ENCODE data around the gene SATB2. TPM values are rescaled to one million over a fixed set of nuclear protein-coding genes. Genes with fewer than 3 reads are reported as not detected.
A peak's percentile ranks its signal among the peaks of the same experiment; 100 is the strongest.

The SATB2 gene
- total RNA-seq, 1 experiment from 2014 or later = 22.1 TPM

DNA sequence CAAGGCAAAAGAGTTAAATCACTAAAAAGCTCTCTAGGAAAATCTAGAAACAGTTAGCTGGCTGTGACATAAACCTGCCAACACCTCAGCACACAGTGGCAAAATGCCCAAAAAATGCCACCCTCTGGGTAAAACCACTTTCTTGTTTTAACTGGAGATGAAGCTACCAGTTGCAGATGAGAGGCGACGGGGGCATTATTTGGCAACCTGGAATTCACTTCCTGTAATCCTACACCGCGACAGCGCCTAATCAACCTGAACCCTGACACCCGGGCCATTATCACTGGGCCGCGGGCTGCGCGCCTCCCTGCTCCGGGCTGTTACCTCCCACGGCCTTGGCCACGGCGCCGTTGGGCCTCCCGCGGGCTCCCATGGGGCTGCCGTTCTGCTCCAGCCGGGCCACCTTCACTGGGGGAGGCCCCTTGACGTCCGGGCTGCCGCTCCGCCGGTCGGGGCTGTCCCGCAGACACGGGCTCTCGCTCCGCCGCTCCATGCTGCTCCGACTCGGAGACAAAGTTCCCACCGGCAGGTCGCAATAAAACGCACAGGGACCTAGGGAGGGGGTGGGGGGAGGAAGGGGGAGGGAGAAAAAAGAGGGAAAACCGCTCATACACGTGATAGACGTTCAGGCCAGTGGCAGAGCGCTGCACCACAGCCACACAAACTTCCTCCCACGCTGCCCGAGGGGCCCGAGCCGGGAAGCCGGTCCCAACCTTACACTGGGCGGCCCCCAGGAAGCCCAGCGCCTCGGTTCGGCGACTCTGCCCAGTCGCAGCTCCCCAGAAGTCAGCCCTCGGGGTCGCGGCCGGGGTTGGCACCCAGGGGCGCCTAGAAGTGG lies 2.0 kb downstream of the SATB2 start (continued):
- TF ChIP-seq ZNF219 (CRISPR knock-in tag; IDR thresholded peaks at IDR 0.05; ENCODE audit: borderline replicate concordance) = no peak
- TF ChIP-seq ZNF138 (CRISPR knock-in tag; conservative IDR thresholded peaks at IDR 0.05) = no peak

DNA sequence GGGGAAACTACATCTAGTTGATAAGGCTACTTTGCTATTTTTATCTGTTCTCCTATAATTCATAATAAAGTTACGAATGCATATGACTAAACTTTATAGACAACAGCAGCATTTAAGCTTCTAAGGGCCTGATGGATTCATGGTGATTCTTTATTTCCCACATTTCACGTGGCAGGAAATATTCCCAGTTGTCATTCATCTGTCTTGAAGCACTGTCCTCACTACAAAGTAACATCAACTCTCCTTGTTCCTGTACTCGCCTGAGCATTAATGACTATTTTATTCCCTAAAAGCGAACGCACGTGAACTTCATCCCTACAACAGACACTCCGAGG lies 2.6 kb downstream of the SATB2 start:
- DNase-seq (ENCODE audit: low spot score) = no peak
- Mint-ChIP-seq H3K4me1 (peaks cover 26% of the 10 kb centered on the region), H3K27me3 (ENCODE audit: low read depth) (peaks cover 31% of the 10 kb centered on the region), H3K27ac (peak overlapping the region; percentile 15; the same call in 1 of the 2 replicates), H3K9me3 (no peaks in the 10 kb centered on the region), H3K36me3 (no peaks in the 10 kb centered on the region), H3K4me3 (peak overlapping the region; percentile 92)
- TF ChIP-seq, protein P1, sequence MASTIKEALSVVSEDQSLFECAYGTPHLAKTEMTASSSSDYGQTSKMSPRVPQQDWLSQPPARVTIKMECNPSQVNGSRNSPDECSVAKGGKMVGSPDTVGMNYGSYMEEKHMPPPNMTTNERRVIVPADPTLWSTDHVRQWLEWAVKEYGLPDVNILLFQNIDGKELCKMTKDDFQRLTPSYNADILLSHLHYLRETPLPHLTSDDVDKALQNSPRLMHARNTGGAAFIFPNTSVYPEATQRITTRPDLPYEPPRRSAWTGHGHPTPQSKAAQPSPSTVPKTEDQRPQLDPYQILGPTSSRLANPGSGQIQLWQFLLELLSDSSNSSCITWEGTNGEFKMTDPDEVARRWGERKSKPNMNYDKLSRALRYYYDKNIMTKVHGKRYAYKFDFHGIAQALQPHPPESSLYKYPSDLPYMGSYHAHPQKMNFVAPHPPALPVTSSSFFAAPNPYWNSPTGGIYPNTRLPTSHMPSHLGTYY (CRISPR knock-in tag; IDR thresholded peaks at IDR 0.05) = no peak
- TF ChIP-seq, protein P2, sequence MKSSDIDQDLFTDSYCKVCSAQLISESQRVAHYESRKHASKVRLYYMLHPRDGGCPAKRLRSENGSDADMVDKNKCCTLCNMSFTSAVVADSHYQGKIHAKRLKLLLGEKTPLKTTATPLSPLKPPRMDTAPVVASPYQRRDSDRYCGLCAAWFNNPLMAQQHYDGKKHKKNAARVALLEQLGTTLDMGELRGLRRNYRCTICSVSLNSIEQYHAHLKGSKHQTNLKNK (CRISPR knock-in tag; IDR thresholded peaks at IDR 0.05) = no peak
- CTCF ChIA-PET = interaction anchor here (0.6 to 3.3 kb wide), 4 partner anchors 10 to 34 kb away, joined by 3 to 30 read pairs (median 4); no protein-coding TSS in a partner anchor
- ATAC-seq = no peak
- POLR2A ChIA-PET = interaction anchor here (0.6 to 0.9 kb wide), 2 partner anchors 9 to 14 kb away, joined by 3 read pairs; no protein-coding TSS in a partner anchor

DNA sequence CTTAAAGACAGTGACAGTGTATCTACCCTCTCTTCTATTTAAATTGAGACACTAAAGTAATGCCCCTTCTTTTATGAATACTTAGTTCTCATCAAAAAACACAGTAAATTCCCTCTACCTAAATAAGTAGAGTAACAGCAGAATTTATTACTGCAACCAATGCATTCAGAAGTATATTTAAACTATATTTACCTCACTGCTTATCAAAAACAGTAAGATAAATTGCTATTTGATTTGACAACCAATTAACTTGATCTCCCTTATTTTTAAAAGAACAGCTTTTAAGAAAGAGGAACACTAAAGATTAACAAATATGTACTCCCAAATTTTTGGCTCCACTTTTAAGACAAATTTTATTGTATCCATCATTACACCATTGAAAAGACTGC lies 4.8 kb downstream of the SATB2 start:
- TF ChIP-seq, protein P3, sequence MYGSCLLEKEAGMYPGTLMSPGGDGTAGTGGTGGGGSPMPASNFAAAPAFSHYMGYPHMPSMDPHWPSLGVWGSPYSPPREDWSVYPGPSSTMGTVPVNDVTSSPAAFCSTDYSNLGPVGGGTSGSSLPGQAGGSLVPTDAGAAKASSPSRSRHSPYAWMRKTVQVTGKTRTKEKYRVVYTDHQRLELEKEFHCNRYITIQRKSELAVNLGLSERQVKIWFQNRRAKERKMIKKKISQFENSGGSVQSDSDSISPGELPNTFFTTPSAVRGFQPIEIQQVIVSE (CRISPR knock-in tag; IDR thresholded peaks at IDR 0.05; ENCODE audit: borderline replicate concordance) = no peak
- TF ChIP-seq, protein P4, sequence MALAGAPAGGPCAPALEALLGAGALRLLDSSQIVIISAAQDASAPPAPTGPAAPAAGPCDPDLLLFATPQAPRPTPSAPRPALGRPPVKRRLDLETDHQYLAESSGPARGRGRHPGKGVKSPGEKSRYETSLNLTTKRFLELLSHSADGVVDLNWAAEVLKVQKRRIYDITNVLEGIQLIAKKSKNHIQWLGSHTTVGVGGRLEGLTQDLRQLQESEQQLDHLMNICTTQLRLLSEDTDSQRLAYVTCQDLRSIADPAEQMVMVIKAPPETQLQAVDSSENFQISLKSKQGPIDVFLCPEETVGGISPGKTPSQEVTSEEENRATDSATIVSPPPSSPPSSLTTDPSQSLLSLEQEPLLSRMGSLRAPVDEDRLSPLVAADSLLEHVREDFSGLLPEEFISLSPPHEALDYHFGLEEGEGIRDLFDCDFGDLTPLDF (CRISPR knock-in tag; IDR thresholded peaks at IDR 0.05) = no peak
- TF ChIP-seq, protein P5, sequence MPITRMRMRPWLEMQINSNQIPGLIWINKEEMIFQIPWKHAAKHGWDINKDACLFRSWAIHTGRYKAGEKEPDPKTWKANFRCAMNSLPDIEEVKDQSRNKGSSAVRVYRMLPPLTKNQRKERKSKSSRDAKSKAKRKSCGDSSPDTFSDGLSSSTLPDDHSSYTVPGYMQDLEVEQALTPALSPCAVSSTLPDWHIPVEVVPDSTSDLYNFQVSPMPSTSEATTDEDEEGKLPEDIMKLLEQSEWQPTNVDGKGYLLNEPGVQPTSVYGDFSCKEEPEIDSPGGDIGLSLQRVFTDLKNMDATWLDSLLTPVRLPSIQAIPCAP (CRISPR knock-in tag; IDR thresholded peaks at IDR 0.05) = no peak
- no peak for TF ChIP-seq ESRRA (CRISPR knock-in tag; IDR thresholded peaks at IDR 0.05; ENCODE audit: borderline replicate concordance)
- TF ChIP-seq, protein P6, sequence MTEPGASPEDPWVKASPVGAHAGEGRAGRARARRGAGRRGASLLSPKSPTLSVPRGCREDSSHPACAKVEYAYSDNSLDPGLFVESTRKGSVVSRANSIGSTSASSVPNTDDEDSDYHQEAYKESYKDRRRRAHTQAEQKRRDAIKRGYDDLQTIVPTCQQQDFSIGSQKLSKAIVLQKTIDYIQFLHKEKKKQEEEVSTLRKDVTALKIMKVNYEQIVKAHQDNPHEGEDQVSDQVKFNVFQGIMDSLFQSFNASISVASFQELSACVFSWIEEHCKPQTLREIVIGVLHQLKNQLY (CRISPR knock-in tag; IDR thresholded peaks at IDR 0.05) = no peak
- TF ChIP-seq, protein P7, sequence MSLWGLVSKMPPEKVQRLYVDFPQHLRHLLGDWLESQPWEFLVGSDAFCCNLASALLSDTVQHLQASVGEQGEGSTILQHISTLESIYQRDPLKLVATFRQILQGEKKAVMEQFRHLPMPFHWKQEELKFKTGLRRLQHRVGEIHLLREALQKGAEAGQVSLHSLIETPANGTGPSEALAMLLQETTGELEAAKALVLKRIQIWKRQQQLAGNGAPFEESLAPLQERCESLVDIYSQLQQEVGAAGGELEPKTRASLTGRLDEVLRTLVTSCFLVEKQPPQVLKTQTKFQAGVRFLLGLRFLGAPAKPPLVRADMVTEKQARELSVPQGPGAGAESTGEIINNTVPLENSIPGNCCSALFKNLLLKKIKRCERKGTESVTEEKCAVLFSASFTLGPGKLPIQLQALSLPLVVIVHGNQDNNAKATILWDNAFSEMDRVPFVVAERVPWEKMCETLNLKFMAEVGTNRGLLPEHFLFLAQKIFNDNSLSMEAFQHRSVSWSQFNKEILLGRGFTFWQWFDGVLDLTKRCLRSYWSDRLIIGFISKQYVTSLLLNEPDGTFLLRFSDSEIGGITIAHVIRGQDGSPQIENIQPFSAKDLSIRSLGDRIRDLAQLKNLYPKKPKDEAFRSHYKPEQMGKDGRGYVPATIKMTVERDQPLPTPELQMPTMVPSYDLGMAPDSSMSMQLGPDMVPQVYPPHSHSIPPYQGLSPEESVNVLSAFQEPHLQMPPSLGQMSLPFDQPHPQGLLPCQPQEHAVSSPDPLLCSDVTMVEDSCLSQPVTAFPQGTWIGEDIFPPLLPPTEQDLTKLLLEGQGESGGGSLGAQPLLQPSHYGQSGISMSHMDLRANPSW (CRISPR knock-in tag; conservative IDR thresholded peaks at IDR 0.05; ENCODE audit: low read depth) = no peak
- TF ChIP-seq FOXK1 (CRISPR knock-in tag; IDR thresholded peaks at IDR 0.05) = no peak
- Mint-ChIP-seq H3K4me1 (peaks cover 23% of the 10 kb centered on the region), H3K27ac (no peak overlapping the region), H3K9me3 (no peaks in the 10 kb centered on the region), H3K36me3 (no peaks in the 10 kb centered on the region), H3K27me3 (ENCODE audit: low read depth) (peaks cover 25% of the 10 kb centered on the region), H3K4me3 (no peak overlapping the region)
- CTCF ChIA-PET = interaction anchor here (0.8 to 1.0 kb wide), 2 partner anchors 8 to 10 kb away, joined by 3 read pairs; no protein-coding TSS in a partner anchor
- ATAC-seq (no peak), DNase-seq (ENCODE audit: low spot score) (no peak)
- POLR2A ChIA-PET = no interaction called here

All from WTC11 (cell line).